ENCODE results near the gene GPSM3. TPM values are rescaled to one million over a fixed set of nuclear protein-coding genes. Genes with fewer than 3 reads are reported as not detected.

Gene GPSM3
- total and polyA plus RNA-seq, 2 of the 13 experiments (the other 11 are each of a cell fraction or from before 2014, with no cell fraction given), result 0.18 to 6.2 TPM

GRCh38 chr6:32154514-32155161, 37.8 kb downstream of the GPSM3 start (continued):
- TF ChIP-seq ZGPAT (CRISPR knock-in tag; IDR thresholded peaks at IDR 0.05), result no peak; the same call in 1 of the 2 replicates
- no peak for TF ChIP-seq ZNF749 (CRISPR knock-in tag; IDR thresholded peaks at IDR 0.05; ENCODE audit: borderline replicate concordance)
- TF ChIP-seq SSRP1 (CRISPR knock-in tag; IDR thresholded peaks at IDR 0.05), result no peak
- TF ChIP-seq YEATS4 (CRISPR knock-in tag; IDR thresholded peaks at IDR 0.05; ENCODE audit: borderline replicate concordance), result no peak
- peak; percentile 89; the same call in 1 of the 2 replicates for TF ChIP-seq TIGD3 (CRISPR knock-in tag; IDR thresholded peaks at IDR 0.05; ENCODE audit: borderline replicate concordance)
- TF ChIP-seq, protein P1, sequence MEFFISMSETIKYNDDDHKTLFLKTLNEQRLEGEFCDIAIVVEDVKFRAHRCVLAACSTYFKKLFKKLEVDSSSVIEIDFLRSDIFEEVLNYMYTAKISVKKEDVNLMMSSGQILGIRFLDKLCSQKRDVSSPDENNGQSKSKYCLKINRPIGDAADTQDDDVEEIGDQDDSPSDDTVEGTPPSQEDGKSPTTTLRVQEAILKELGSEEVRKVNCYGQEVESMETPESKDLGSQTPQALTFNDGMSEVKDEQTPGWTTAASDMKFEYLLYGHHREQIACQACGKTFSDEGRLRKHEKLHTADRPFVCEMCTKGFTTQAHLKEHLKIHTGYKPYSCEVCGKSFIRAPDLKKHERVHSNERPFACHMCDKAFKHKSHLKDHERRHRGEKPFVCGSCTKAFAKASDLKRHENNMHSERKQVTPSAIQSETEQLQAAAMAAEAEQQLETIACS (CRISPR knock-in tag; IDR thresholded peaks at IDR 0.05), result 0 out of 2 replicates have a peak, but pooled peaks have one; percentile 1
- no peak for TF ChIP-seq ZXDC (CRISPR knock-in tag; IDR thresholded peaks at IDR 0.05)
- TF ChIP-seq CSRNP1 (CRISPR knock-in tag; IDR thresholded peaks at IDR 0.05), result 0 out of 2 replicates have a peak, but pooled peaks have one; percentile 19
- TF ChIP-seq SPEN (CRISPR knock-in tag; IDR thresholded peaks at IDR 0.05; ENCODE audit: low read depth), result 0 out of 2 replicates have a peak, but pooled peaks have one; percentile 8
- TF ChIP-seq SYNCRIP (IDR thresholded peaks at IDR 0.05; ENCODE audit: insufficient read depth, low read depth, low read length), result no peak
- no peak for TF ChIP-seq ZNF343 (CRISPR knock-in tag; IDR thresholded peaks at IDR 0.05)
- TF ChIP-seq ZNF121 (CRISPR knock-in tag; IDR thresholded peaks at IDR 0.05), result no peak
- no peak for TF ChIP-seq POLR2AphosphoS5 (IDR thresholded peaks at IDR 0.05; ENCODE audit: low read depth, low read length)
- TF ChIP-seq PCBP2 (optimal IDR thresholded peaks at IDR 0.05; ENCODE audit: low read depth, low read length, poor library complexity, severe bottlenecking), result no peak
